IPS DF 6.9 (cell line): ENCODE results near the gene KIAA1217.

ENCODE experiments used
- DNase-seq: peaks from one replicate; pipeline ENCODE4 v3.0.0-alpha.2; 2013; ENCODE audit warnings: low read depth, low spot score
- H3K27ac ChIP-seq: one replicate; pipeline ENCODE4 v1.5.1; 2013; ENCODE audit warnings: low read length, control low read depth
- H3K27me3 ChIP-seq: 2 replicates; pipeline ENCODE4 v1.6.1; 2013; ENCODE audit warnings: mild to moderate bottlenecking, low read length; ENCODE audit not compliant: control insufficient read depth, insufficient read depth
- H3K36me3 ChIP-seq: 2 replicates; pipeline ENCODE4 v1.6.1; 2013; ENCODE audit warnings: low read length; ENCODE audit not compliant: control insufficient read depth, insufficient read depth
- H3K4me1 ChIP-seq: 2 replicates; pipeline ENCODE4 v1.6.1; 2013; ENCODE audit warnings: low read length; ENCODE audit not compliant: control insufficient read depth, insufficient read depth
- H3K4me3 ChIP-seq: 2 replicates; pipeline ENCODE4 v1.5.1; 2013; ENCODE audit warnings: mild to moderate bottlenecking, low read length
- H3K9me3 ChIP-seq: 2 replicates; pipeline ENCODE4 v1.6.1; 2013; ENCODE audit warnings: low read length, inconsistent platforms; ENCODE audit not compliant: control insufficient read depth, insufficient read depth
- WGBS: extraction: QIAGEN DNeasy Blood & Tissue Kit; methylation state at CpG from one replicate; pipeline ENCODE4 v1.1.7; 2013; ENCODE audit warnings: mixed read lengths, missing lambda C conversion rate; ENCODE audit not compliant: insufficient read length, insufficient coverage; 5-methylcytosine and 5-hydroxymethylcytosine counted together

The KIAA1217 gene

GRCh38 chr10:24531439-24531838 is 322.5 kb downstream of the KIAA1217 start:
- no CpG with 5 or more reads among the region's 2 CpGs for WGBS
- Histone ChIP-seq H3K27me3 (no peaks in the 10 kb centered on the region), H3K27ac (no peak overlapping the region), H3K9me3 (no peaks in the 10 kb centered on the region), H3K4me1 (no peaks in the 10 kb centered on the region), H3K4me3 (no peak overlapping the region), H3K36me3 (no peaks in the 10 kb centered on the region)
- DNase-seq = no peak

DNA sequence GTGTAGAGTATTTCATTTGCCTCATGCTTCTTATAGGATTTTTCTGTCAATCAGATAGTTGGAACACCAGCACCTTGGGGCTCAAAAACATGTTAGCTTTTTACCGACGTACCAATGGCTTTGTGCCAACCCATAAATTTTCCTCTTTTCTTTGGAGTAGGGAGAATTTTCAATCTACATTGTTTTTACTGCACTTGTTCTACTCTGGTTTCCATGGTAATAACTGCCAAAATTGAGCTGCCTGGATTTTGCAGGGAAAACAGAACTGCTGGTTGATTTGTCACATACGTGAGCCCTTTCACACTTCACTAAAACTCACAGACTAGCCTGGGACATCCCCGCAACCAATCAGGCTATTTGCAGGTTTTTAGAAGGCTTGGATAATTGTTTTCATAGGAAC is 325.0 kb downstream of the KIAA1217 start:
- no peaks in the 10 kb centered on the region for H3K36me3 ChIP-seq
- H3K27me3 ChIP-seq = no peaks in the 10 kb centered on the region
- H3K9me3 ChIP-seq = no peaks in the 10 kb centered on the region
- no peak overlapping the region for H3K27ac ChIP-seq
- H3K4me3 ChIP-seq = no peak overlapping the region
- H3K4me1 ChIP-seq = no peaks in the 10 kb centered on the region
- no peak for DNase-seq
- WGBS = no CpG with 5 or more reads among the region's 4 CpGs

DNA sequence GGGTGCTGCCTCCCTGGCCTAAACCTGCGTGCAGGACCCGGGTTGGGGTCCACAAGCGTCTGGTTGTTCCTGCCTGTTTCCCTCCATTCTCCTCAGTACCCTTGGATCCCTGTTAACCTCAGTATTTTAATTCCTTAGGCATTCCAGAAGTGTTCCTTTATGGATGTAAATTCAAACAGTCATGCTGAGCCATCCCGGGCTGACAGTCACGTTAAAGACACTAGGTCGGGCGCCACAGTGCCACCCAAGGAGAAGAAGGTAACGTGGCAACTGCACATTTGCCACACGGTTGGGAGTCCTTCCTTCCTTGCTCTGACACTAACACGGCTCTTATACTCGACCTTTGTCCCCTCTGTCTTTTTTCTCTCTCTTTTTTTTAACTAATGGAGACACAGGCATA is 327.7 kb downstream of the KIAA1217 start:
- no peak for DNase-seq
- no CpG with 5 or more reads among the region's 11 CpGs for WGBS
- no peak overlapping the region for H3K27ac ChIP-seq
- H3K27me3 ChIP-seq = no peaks in the 10 kb centered on the region
- no peak overlapping the region for H3K4me3 ChIP-seq
- H3K9me3 ChIP-seq = no peaks in the 10 kb centered on the region
- H3K4me1 ChIP-seq = no peaks in the 10 kb centered on the region
- no peaks in the 10 kb centered on the region for H3K36me3 ChIP-seq

- WGBS = no CpG with 5 or more reads among the region's 9 CpGs
- no peak overlapping the region for H3K4me3 ChIP-seq
- H3K36me3 ChIP-seq = no peaks in the 10 kb centered on the region
- H3K9me3 ChIP-seq = no peaks in the 10 kb centered on the region
- DNase-seq = no peak
- H3K27me3 ChIP-seq = no peaks in the 10 kb centered on the region
- no peaks in the 10 kb centered on the region for H3K4me1 ChIP-seq
- no peak overlapping the region for H3K27ac ChIP-seq
Observed at GRCh38 chr10:24541239-24541753, 332.4 kb downstream of the KIAA1217 start.

GRCh38 chr10:24542314-24543270 is 333.7 kb downstream of the KIAA1217 start:
- no peaks in the 10 kb centered on the region for H3K4me1 ChIP-seq
- no peak overlapping the region for H3K27ac ChIP-seq
- WGBS = 100% methylated on average over 3 of the region's 14 CpGs
- H3K4me3 ChIP-seq = no peak overlapping the region
- H3K27me3 ChIP-seq = no peaks in the 10 kb centered on the region
- no peaks in the 10 kb centered on the region for H3K9me3 ChIP-seq
- no peaks in the 10 kb centered on the region for H3K36me3 ChIP-seq
- no peak for DNase-seq

- H3K27me3 ChIP-seq = no peaks in the 10 kb centered on the region
- H3K27ac ChIP-seq = no peak overlapping the region
- no peaks in the 10 kb centered on the region for H3K36me3 ChIP-seq
- H3K4me3 ChIP-seq = no peak overlapping the region
- no peak for DNase-seq
- no peaks in the 10 kb centered on the region for H3K4me1 ChIP-seq
- H3K9me3 ChIP-seq = no peaks in the 10 kb centered on the region
- no CpG with 5 or more reads among the region's 10 CpGs for WGBS
Observed at GRCh38 chr10:24544776-24545175, 335.8 kb downstream of the KIAA1217 start.

DNA sequence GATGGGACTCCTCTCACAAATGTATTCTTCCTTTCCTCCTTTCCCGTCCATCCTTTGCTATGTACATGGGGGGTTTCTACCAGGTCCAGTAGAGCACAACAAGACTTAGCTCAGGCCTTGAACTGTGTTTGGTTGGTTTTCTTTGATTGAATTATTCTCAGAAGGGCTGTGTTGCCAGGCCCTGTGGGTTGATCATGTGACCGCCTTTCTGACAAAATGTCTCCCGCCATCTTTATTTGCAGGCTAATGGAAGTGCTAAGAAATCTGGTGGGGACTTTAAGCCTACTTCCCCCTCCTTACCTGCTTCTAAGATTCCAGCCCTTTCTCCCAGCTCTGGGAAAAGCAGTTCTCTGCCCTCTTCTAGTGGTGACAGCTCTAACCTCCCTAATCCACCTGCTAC is 336.6 kb downstream of the KIAA1217 start:
- H3K36me3 ChIP-seq = no peaks in the 10 kb centered on the region
- no peak overlapping the region for H3K27ac ChIP-seq
- H3K27me3 ChIP-seq = no peaks in the 10 kb centered on the region
- DNase-seq = no peak
- H3K4me3 ChIP-seq = no peak overlapping the region
- H3K4me1 ChIP-seq = no peaks in the 10 kb centered on the region
- WGBS = no CpG with 5 or more reads among the region's 3 CpGs
- no peaks in the 10 kb centered on the region for H3K9me3 ChIP-seq

- Histone ChIP-seq H3K4me3 (no peak overlapping the region), H3K36me3 (no peaks in the 10 kb centered on the region), H3K9me3 (no peaks in the 10 kb centered on the region), H3K4me1 (peaks cover 3% of the 10 kb centered on the region; the same call in 1 of the 2 replicates), H3K27ac (no peak overlapping the region), H3K27me3 (no peaks in the 10 kb centered on the region)
- no peak for DNase-seq
- WGBS = no CpG with 5 or more reads among the region's 10 CpGs
Observed at GRCh38 chr10:24550680-24551079, 341.7 kb downstream of the KIAA1217 start.

DNA sequence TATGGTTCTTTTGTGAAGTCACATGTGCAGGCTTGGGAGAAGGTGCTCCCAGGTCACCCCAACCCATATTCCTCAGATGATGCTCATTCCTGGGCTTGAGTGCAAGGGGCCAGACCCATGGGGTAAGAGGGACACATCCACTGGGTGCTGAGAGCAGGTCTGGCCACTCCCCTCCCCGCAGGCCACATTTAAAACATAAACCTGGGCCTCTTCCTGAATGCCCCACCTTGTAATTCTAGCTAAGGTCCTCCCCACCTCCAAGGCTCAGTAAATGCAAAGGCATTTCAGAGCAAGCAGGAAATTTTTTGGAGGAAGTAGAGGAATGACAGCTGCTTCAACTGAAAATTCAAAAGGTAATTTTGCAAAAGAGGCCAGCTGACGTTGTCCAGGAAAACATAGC is 342.2 kb downstream of the KIAA1217 start:
- WGBS = no CpG with 5 or more reads among the region's 2 CpGs

DNA sequence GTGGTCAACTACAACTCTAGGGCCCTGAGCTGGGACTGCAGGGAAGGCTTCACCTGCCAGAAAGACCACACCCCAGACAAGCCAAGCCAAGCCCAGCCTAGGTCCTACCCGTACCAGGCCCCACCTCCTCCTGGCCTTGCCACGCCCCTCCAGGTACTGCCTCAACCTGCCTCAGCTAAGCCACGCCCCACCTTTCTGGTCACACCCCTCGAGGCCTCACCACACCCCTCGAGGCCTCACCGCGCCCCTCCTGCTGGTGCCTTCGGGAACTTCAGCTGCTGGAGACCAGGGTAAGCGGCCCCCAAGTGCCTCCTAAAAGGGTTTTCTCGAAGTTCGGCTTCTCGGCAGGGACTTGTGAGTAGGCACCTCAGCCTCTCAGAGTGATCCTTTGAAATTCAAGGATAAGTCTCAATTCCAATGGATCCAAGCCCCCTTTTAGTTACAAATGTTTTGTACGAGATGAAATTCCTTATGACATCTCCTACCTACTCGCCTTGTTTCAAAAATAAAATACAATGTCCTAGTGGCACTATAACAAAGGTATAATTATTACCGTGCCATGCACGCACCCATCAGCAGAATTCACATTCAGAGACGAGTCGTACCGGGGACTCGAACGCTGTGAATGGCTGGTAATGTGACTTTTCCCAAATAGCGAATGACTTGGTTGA is 343.5 kb downstream of the KIAA1217 start:
- Histone ChIP-seq H3K4me3 (no peak overlapping the region), H3K27me3 (no peaks in the 10 kb centered on the region), H3K9me3 (no peaks in the 10 kb centered on the region), H3K27ac (no peak overlapping the region), H3K4me1 (peaks cover 3% of the 10 kb centered on the region; the same call in 1 of the 2 replicates), H3K36me3 (no peaks in the 10 kb centered on the region)
- peak; percentile 95 for DNase-seq
- no CpG with 5 or more reads among the region's 22 CpGs for WGBS

More for the DNA sequence above, 342.2 kb downstream of the KIAA1217 start:
- Histone ChIP-seq H3K4me1 (peaks cover 3% of the 10 kb centered on the region; the same call in 1 of the 2 replicates), H3K4me3 (no peak overlapping the region), H3K36me3 (no peaks in the 10 kb centered on the region), H3K9me3 (no peaks in the 10 kb centered on the region), H3K27me3 (no peaks in the 10 kb centered on the region), H3K27ac (no peak overlapping the region)
- DNase-seq = no peak
